Cardiac fibroblast (primary cell): ENCODE measurements around the gene CAMTA1.

Source experiments
- DNase-seq, 2 donors: peaks; one replicate each; pipeline versions ENCODE4 v3.0.0 to v3.0.0-alpha.2; 2010; ENCODE audit warnings: low read depth in 2 of 2
- H3K4me3 ChIP-seq, 2 donors: replicated peaks in 1 of 2; 1 replicate in 1 of 2; 2 replicates in 1 of 2; pipeline ENCODE4 v1.5.1; 2011; ENCODE audit warnings: low read depth in 2 of 2, low read length in 2 of 2, mild to moderate bottlenecking in 2 of 2, moderate library complexity in 1 of 2
- CTCF ChIP-seq: IDR thresholded peaks from one replicate; pipeline ENCODE4 v1.5.1; 2011; ENCODE audit warnings: low read depth, mild to moderate bottlenecking, low read length, inconsistent platforms

The CAMTA1 gene

DNA sequence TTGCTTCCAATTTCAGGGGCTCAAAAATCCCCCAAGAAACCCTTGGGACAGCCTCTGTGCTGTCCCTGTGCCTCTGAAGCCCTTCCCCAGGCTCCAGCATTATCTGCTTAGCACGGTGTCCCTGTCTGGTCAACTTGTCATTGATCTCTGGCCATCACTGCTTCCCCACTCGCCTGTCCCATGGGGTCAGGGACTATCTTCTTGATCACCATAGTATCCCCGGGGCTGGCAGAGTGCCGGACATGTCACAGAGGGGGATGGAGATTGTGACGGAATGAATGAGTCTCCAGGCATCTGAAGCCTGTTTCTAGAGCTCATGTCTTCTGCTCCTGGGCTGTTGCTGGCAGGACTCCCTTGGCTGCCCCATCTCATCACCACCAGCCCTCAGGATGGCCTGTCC, 886.4 kb downstream of the CAMTA1 start:
- H3K4me3 ChIP-seq, result no peak overlapping the region
- no peak for DNase-seq
- TF ChIP-seq CTCF, result no peak

- TF ChIP-seq CTCF, result no peak
- no peak overlapping the region for H3K4me3 ChIP-seq
These were observed 887.6 kb downstream of the CAMTA1 start for GRCh38 chr1:7672864-7673263.

DNA sequence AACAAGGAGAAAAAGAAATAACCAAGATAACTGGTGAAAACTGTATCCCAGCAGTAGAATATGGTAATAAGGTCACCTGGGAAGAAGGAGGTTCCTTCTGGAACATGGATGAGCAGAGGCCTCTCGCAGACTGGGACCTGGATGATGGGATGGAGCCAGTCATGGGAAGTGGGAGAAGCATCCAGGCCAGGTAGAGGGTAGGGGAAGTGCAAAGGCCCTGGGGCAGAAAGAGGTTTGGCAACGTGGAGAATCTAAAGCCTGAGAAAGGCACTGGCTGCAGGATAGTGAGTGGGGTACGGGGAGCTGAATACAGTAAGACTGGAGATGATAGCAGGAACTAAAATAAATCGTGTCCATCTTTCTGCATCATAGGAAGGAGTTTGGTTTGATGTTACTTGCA, 889.7 kb downstream of the CAMTA1 start:
- no peak for DNase-seq
- TF ChIP-seq CTCF, result no peak
- H3K4me3 ChIP-seq, result no peak overlapping the region

More at GRCh38 chr1:7672864-7673263, 887.6 kb downstream of the CAMTA1 start:
- no peak for DNase-seq

DNA sequence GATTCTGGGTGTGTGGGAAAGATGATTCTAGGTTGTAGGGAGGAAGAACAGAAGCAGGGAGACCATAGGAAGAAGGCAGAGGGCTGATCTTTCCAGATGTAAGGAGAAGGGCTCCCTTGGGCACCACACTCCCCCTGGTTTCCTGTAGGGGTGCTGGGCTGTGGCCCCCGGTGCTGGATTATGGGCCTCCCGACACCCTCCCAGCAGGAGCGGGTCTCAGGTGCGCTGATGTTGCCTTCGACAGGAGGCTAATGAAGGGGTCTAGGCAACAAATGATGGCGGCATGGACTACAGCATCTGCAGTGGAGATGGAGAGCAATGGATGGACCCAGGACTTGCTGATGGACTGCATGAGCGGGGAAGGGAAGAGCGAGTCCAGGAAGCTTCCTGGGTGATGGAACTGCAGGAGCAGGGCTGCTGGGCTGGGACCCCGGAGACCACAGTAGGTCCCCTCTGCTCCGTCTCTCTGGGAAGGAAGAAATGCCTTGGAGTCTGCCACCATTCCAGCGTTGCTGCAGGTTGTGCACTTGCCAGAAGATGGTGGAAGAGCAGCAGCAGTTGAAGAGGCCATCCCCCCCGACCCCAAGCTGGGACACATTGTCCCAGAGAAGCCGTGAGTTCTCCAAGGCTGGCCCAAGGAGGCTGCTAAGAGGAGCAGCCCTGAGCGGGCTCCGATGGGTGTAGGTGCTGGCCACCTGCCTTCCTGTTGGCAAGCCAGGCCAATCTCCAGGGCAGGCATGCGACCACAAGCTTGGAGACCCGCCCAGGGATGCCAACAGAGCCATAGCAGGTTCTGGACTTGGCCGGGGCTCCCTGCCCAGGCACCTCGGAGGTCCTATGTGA, 890.4 kb downstream of the CAMTA1 start:
- H3K4me3 ChIP-seq, result no peak overlapping the region
- no peak for TF ChIP-seq CTCF
- DNase-seq, result no peak

DNA sequence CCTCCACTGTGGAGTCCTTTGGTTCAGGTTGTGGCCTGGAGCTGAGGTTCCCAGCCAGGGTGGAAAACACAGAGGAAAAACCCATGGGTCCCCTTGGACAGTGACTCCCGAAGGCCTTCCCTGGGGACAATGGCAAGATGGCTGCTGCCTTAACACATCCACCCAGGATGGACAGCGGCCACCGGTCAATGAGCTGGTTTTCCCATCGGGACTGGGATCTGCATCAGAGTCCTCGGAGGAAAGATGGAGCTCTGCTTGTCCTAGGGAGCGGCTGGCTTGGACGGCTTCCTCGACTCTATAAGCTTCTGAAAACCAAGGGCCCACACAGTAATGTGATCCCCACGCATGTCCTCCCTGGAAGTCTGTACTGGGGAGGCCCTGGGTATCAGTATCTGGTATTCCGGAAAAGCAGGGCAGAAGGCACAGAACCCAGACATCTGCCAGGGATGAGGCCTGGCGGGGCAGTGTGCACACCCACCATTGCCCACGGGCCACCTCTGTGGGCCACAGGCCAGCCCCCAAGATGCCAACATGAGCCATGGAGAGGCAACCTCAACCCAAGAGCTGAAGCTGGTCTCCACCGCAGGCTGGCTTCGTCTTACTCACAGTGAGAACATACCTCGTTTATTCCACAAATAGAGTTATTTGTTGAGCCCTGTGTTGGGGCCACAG, 891.2 kb downstream of the CAMTA1 start:
- no peak for TF ChIP-seq CTCF
- DNase-seq, result no peak
- no peak overlapping the region for H3K4me3 ChIP-seq

- H3K4me3 ChIP-seq, result no peak overlapping the region
- no peak for TF ChIP-seq CTCF
- DNase-seq, result no peak
These were observed 891.9 kb downstream of the CAMTA1 start for GRCh38 chr1:7677111-7677510.
